ENCODE measurements around the gene RRAGB. TPM values are rescaled to one million over a fixed set of nuclear protein-coding genes. Genes with fewer than 3 reads are reported as not detected.
A peak's percentile ranks its signal among the peaks of the same experiment; 100 is the strongest.

RRAGB gene
- total RNA-seq, 1 experiment from 2014 or later, result 23.3 TPM

GRCh38 chrX:55794405-55794804, 76.9 kb downstream of the RRAGB start:
- intact Hi-C loops (cut with micrococcal nuclease; ENCODE audit: unreplicated experiment), result no loop called here
- Histone ChIP-seq H3F3A (ENCODE audit: insufficient read depth, low read depth) (no peaks in the 10 kb centered on the region), H2AFZ (no peak overlapping the region), H3K79me2 (ENCODE audit: low read depth) (no peaks in the 10 kb centered on the region), H3K4me2 (no peak overlapping the region), H3K4me1 (replicated peaks; ENCODE audit: insufficient read depth) (peaks cover 8% of the 10 kb centered on the region; the same call in 1 of the 2 replicates), H3K9me3 (ENCODE audit: insufficient read depth, low read depth) (no peaks in the 10 kb centered on the region), H3K27ac (no peak overlapping the region), H3K9me2 (ENCODE audit: insufficient read depth) (no peaks in the 10 kb centered on the region), H3K27me3 (ENCODE audit: insufficient read depth, low read depth) (no peaks in the 10 kb centered on the region), H4K20me1 (ENCODE audit: insufficient read depth) (no peaks in the 10 kb centered on the region), H3K4me3 (no peak overlapping the region), H3K36me3 (ENCODE audit: low read depth) (no peaks in the 10 kb centered on the region)
- CTCF ChIA-PET, result no interaction called here
- no TSS peak for BruUV-seq (replicated peaks)
- TF ChIP-seq CTCF (conservative IDR thresholded peaks at IDR 0.05) (no peak), EZH2 (IDR thresholded peaks at IDR 0.05; ENCODE audit: low read depth) (no peak)
- POLR2A ChIA-PET (ENCODE audit: unreplicated experiment), result no interaction called here
- no peak for DNase-seq

DNA sequence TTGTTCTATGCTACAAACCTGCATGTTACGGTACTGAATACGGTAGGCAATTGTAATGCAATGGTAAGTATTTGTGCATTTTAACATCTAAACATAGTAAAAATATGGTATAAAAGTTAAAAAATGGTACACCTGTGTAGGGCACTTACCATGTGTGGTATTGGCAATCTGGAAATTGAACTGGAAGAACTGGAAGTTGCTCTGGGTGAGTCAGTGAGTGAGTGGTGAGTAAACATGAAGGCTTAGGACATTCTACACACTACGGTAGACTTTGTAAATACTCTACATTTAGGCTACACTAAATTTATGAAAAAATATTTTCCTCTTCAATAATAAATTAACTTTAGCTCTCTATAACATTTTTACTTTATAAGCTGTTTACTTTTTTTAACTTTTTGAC, 78.9 kb downstream of the RRAGB start:
- CTCF ChIA-PET, result no interaction called here
- BruUV-seq (replicated peaks), result no TSS peak
- Histone ChIP-seq H3K4me2 (no peak overlapping the region), H3F3A (ENCODE audit: insufficient read depth, low read depth) (no peaks in the 10 kb centered on the region), H2AFZ (no peak overlapping the region), H3K9me2 (ENCODE audit: insufficient read depth) (no peaks in the 10 kb centered on the region), H3K36me3 (ENCODE audit: low read depth) (no peaks in the 10 kb centered on the region), H3K79me2 (ENCODE audit: low read depth) (no peaks in the 10 kb centered on the region), H3K4me1 (replicated peaks; ENCODE audit: insufficient read depth) (peaks cover 8% of the 10 kb centered on the region; the same call in 1 of the 2 replicates), H3K9me3 (ENCODE audit: insufficient read depth, low read depth) (no peaks in the 10 kb centered on the region), H3K27ac (no peak overlapping the region), H3K4me3 (no peak overlapping the region), H3K27me3 (ENCODE audit: insufficient read depth, low read depth) (no peaks in the 10 kb centered on the region), H4K20me1 (ENCODE audit: insufficient read depth) (no peaks in the 10 kb centered on the region)
- intact Hi-C loops (cut with micrococcal nuclease; ENCODE audit: unreplicated experiment), result no loop called here
- peak in 1 of 2 experiments; percentile 50 for DNase-seq
- POLR2A ChIA-PET (ENCODE audit: unreplicated experiment), result no interaction called here
- no peak for TF ChIP-seq EZH2 (IDR thresholded peaks at IDR 0.05; ENCODE audit: low read depth)
- no peak for TF ChIP-seq CTCF (conservative IDR thresholded peaks at IDR 0.05)

- DNase-seq, result no peak
- no peaks in the 10 kb centered on the region for H3K9me2 ChIP-seq (ENCODE audit: insufficient read depth)
- H3K4me1 ChIP-seq (replicated peaks; ENCODE audit: insufficient read depth), result 0 out of 2 replicates have a peak, but pooled peaks cover under 1% of the 10 kb centered on the region
- H3K4me3 ChIP-seq, result no peak overlapping the region
- BruUV-seq (replicated peaks), result no TSS peak
- H3K79me2 ChIP-seq (ENCODE audit: low read depth), result no peaks in the 10 kb centered on the region
- POLR2A ChIA-PET (ENCODE audit: unreplicated experiment), result interaction anchor here (0.6 to 0.7 kb wide), 2 partner anchors 447 to 789 kb away, joined by 3 to 4 read pairs; no protein-coding TSS in a partner anchor
- TF ChIP-seq EZH2 (IDR thresholded peaks at IDR 0.05; ENCODE audit: low read depth), result no peak
- no peak; the same call in 1 of the 2 replicates for TF ChIP-seq CTCF (conservative IDR thresholded peaks at IDR 0.05)
- no peak overlapping the region for H3K4me2 ChIP-seq
- H2AFZ ChIP-seq, result no peak overlapping the region
- H3K9me3 ChIP-seq (ENCODE audit: insufficient read depth, low read depth), result no peaks in the 10 kb centered on the region
- CTCF ChIA-PET, result no interaction called here
- H3F3A ChIP-seq (ENCODE audit: insufficient read depth, low read depth), result no peaks in the 10 kb centered on the region
- intact Hi-C loops (cut with micrococcal nuclease; ENCODE audit: unreplicated experiment), result loop anchor here (2.0 to 10.0 kb wide), 3 partner anchors 103 to 447 kb away; partner anchors contain the start of gene KLF8
- H3K36me3 ChIP-seq (ENCODE audit: low read depth), result no peaks in the 10 kb centered on the region
- no peaks in the 10 kb centered on the region for H3K27me3 ChIP-seq (ENCODE audit: insufficient read depth, low read depth)
- no peaks in the 10 kb centered on the region for H4K20me1 ChIP-seq (ENCODE audit: insufficient read depth)
- H3K27ac ChIP-seq, result no peak overlapping the region
Observed at GRCh38 chrX:55801811-55802210, 84.3 kb downstream of the RRAGB start.

Other genes starting within 250 kb of the RRAGB start
- not detected in 2 replicates for gene USP51, start 227.9 kb upstream of the RRAGB start, total RNA-seq (2021)
- gene FOXR2, start 94.3 kb upstream of the RRAGB start, total RNA-seq (2021), result not detected in 2 replicates